WTC11 (cell line): Measurements from ENCODE around the gene R3HDM4. TPM values are rescaled to one million over a fixed set of nuclear protein-coding genes. Genes with fewer than 3 reads are reported as not detected.

ENCODE experiments used
- ATAC-seq: fragments of 200-7000 bp; cut with Tn5 transposase; 2 replicates; pipeline ENCODE4 v1.10.0; 2021; ENCODE audit warnings: mild to moderate bottlenecking, moderate library complexity
- CTCF ChIA-PET: fragments of 300-600 bp; sonication (Branson Sonifier 250); formaldehyde crosslinking; loops from one replicate; lab custom pipeline; 2021; ENCODE audit warnings: antibody characterized with exemption; lab: Charles Lee
- POLR2A ChIA-PET: fragments of 350-600 bp; sonication (Branson Sonifier 250); formaldehyde crosslinking; loops from one replicate; lab custom pipeline; 2021; ENCODE audit warnings: antibody characterized with exemption; lab: Charles Lee
- DNase-seq: peaks from one replicate; pipeline ENCODE4 v3.0.0; 2021; ENCODE audit warnings: low spot score
- H3K27ac Mint-ChIP-seq: 2 replicates; pipeline ENCODE4 v1.8.0; 2021; ENCODE audit warnings: mixed read lengths
- H3K27me3 Mint-ChIP-seq: 2 replicates; pipeline ENCODE4 v1.8.0; 2021; ENCODE audit warnings: low read depth, mild to moderate bottlenecking, moderate library complexity, mixed read lengths
- H3K36me3 Mint-ChIP-seq: 2 replicates; pipeline ENCODE4 v1.8.0; 2021; ENCODE audit warnings: mixed read lengths
- H3K4me1 Mint-ChIP-seq: 2 replicates; pipeline ENCODE4 v1.8.0; 2022; ENCODE audit warnings: mixed read lengths
- H3K4me3 Mint-ChIP-seq: 2 replicates; pipeline ENCODE4 v1.8.0; 2021; ENCODE audit warnings: mild to moderate bottlenecking, moderate library complexity, mixed read lengths
- H3K9me3 Mint-ChIP-seq: 2 replicates; pipeline ENCODE4 v1.8.0; 2021; ENCODE audit warnings: mixed read lengths
- ATF1 ChIP-seq: sonication (generic); formaldehyde crosslinking; IDR thresholded peaks from 2 replicates; pipeline ENCODE4 v1.8.1; 2023; ENCODE audit warnings: mild to moderate bottlenecking, moderate library complexity, missing genetic modification reagents
- ELF4 ChIP-seq: sonication (generic); formaldehyde crosslinking; IDR thresholded peaks from 2 replicates; pipeline ENCODE4 v1.8.1; 2022; ENCODE audit warnings: low read depth, mild to moderate bottlenecking, moderate library complexity, missing genetic modification reagents
- ESRRA ChIP-seq: sonication (generic); formaldehyde crosslinking; IDR thresholded peaks from 2 replicates; pipeline ENCODE4 v1.8.1; 2022; ENCODE audit warnings: mild to moderate bottlenecking, missing genetic modification reagents, borderline replicate concordance
- FOXP1 ChIP-seq: sonication (generic); formaldehyde crosslinking; IDR thresholded peaks from 2 replicates; pipeline ENCODE4 v1.8.0; 2022; ENCODE audit warnings: missing genetic modification reagents, mild to moderate bottlenecking, moderate library complexity, borderline replicate concordance
- HMGA2 ChIP-seq: fragments of 250-450 bp; sonication (Bioruptor Pico); IDR thresholded peaks from 2 replicates; pipeline ENCODE4 v1.4.0; 2021; ENCODE audit warnings: mild to moderate bottlenecking, moderate library complexity
- MAX ChIP-seq: sonication (generic); formaldehyde crosslinking; IDR thresholded peaks from 2 replicates; pipeline ENCODE4 v1.8.0; 2022; ENCODE audit warnings: mild to moderate bottlenecking, missing genetic modification reagents
- NFYB ChIP-seq: sonication (generic); formaldehyde crosslinking; conservative IDR thresholded peaks from 2 replicates; pipeline ENCODE4 v1.8.0; 2022; ENCODE audit warnings: low read depth, missing genetic modification reagents
- RELA ChIP-seq: sonication (generic); formaldehyde crosslinking; IDR thresholded peaks from 2 replicates; pipeline ENCODE4 v1.8.1; 2022; ENCODE audit warnings: missing genetic modification reagents, mild to moderate bottlenecking, borderline replicate concordance
- SMAD4 ChIP-seq: sonication (generic); formaldehyde crosslinking; IDR thresholded peaks from 2 replicates; pipeline ENCODE4 v1.8.0; 2022; ENCODE audit warnings: mild to moderate bottlenecking, missing genetic modification reagents
- STAT6 ChIP-seq: sonication (generic); formaldehyde crosslinking; conservative IDR thresholded peaks from 2 replicates; pipeline ENCODE4 v1.8.1; 2023; ENCODE audit warnings: mild to moderate bottlenecking, low read depth, missing genetic modification reagents, moderate library complexity
- TEAD1 ChIP-seq: sonication (generic); formaldehyde crosslinking; IDR thresholded peaks from 2 replicates; pipeline ENCODE4 v1.8.0; 2022; ENCODE audit warnings: mild to moderate bottlenecking, missing genetic modification reagents
- ZBTB21 ChIP-seq: sonication (generic); formaldehyde crosslinking; IDR thresholded peaks from 2 replicates; pipeline ENCODE4 v1.8.1; 2023; ENCODE audit warnings: mild to moderate bottlenecking, missing genetic modification reagents, borderline replicate concordance
- ZNF396 ChIP-seq: fragments of 250-450 bp; sonication (Bioruptor Pico); IDR thresholded peaks from 2 replicates; pipeline ENCODE4 v1.8.0; 2021; ENCODE audit warnings: mild to moderate bottlenecking, moderate library complexity, borderline replicate concordance
- total RNA-seq: library from RNA; stranded (reverse); gene quantifications from 3 replicates; pipeline ENCODE4 v1.2.3, GENCODE V29; 2021
- TF ChIP-seq, protein P1 (sequence below): fragments of 250-450 bp; sonication (Bioruptor Pico); IDR thresholded peaks from 2 replicates; pipeline ENCODE4 v2.1.2; 2022; ENCODE audit warnings: mild to moderate bottlenecking, moderate library complexity
- TF ChIP-seq, protein P2 (sequence below): sonication (generic); formaldehyde crosslinking; IDR thresholded peaks from 2 replicates; pipeline ENCODE4 v1.8.0; 2022; ENCODE audit warnings: mild to moderate bottlenecking, missing genetic modification reagents
- TF ChIP-seq, protein P3 (sequence below): fragments of 250-450 bp; sonication (Bioruptor Pico); IDR thresholded peaks from 2 replicates; pipeline ENCODE4 v1.9.0; 2021; ENCODE audit warnings: mild to moderate bottlenecking
- TF ChIP-seq, protein P4 (sequence below): sonication (generic); formaldehyde crosslinking; IDR thresholded peaks from 2 replicates; pipeline ENCODE4 v1.8.0; 2023; ENCODE audit warnings: missing genetic modification reagents
- TF ChIP-seq, protein P5 (sequence below): fragments of 250-450 bp; sonication (Bioruptor Pico); IDR thresholded peaks from 2 replicates; pipeline ENCODE4 v1.9.0; 2021; ENCODE audit warnings: mild to moderate bottlenecking, borderline replicate concordance
- TF ChIP-seq, protein P6 (sequence below): sonication (generic); formaldehyde crosslinking; IDR thresholded peaks from 2 replicates; pipeline ENCODE4 v1.8.1; 2022; ENCODE audit warnings: low read depth, mild to moderate bottlenecking, moderate library complexity, missing genetic modification reagents, borderline replicate concordance

The R3HDM4 gene
- total RNA-seq, 1 experiment from 2014 or later: 99.5 TPM

DNA sequence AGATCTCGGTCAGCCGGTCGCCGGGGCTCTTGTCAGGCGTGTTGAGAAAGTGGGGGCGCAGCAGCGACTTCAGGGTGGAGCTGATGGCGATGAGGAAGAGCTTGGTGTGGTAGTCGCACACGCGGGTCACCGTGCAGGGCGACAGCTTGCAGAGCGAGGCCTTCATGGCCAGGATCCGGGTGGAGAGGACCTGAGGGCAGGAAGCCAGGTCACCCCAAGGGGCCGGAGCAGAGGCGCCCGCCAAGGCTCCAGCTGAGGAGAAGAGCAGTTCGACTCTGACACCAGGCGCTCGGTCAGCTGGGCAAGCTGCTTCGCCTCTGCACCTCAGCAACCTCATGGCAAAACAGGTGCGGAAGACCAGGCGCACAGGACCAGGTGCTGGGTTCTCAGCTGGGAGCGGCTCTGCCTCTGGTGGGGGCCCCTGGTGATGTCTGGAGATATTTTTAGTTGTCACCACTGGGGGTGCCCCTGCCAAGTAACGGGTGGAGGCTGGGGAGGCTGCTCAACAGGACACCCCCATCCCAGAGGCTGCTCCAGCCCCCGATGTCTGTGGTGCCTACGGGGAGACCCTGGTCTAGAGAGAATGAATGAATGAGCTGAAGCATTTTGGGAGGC is 37.6 kb downstream of the R3HDM4 start:
- H3K9me3 Mint-ChIP-seq: no peaks in the 10 kb centered on the region
- ATAC-seq: no peak
- no peak for DNase-seq
- ChIA-PET CTCF (interaction anchor here (0.7 kb wide), 1 partner anchor 12 kb away, joined by 4 read pairs; no protein-coding TSS in a partner anchor), POLR2A (no interaction called here)
- no peak overlapping the region for H3K4me3 Mint-ChIP-seq
- H3K27me3 Mint-ChIP-seq: no peaks in the 10 kb centered on the region
- H3K27ac Mint-ChIP-seq: no peak overlapping the region
- no peaks in the 10 kb centered on the region; the same call in 1 of the 2 replicates for H3K4me1 Mint-ChIP-seq
- TF ChIP-seq STAT6 (CRISPR knock-in tag): no peak
- TF ChIP-seq SMAD4 (CRISPR knock-in tag): no peak
- no peak for TF ChIP-seq ESRRA (CRISPR knock-in tag)
- no peak for TF ChIP-seq ELF4 (CRISPR knock-in tag)
- TF ChIP-seq, protein P1, sequence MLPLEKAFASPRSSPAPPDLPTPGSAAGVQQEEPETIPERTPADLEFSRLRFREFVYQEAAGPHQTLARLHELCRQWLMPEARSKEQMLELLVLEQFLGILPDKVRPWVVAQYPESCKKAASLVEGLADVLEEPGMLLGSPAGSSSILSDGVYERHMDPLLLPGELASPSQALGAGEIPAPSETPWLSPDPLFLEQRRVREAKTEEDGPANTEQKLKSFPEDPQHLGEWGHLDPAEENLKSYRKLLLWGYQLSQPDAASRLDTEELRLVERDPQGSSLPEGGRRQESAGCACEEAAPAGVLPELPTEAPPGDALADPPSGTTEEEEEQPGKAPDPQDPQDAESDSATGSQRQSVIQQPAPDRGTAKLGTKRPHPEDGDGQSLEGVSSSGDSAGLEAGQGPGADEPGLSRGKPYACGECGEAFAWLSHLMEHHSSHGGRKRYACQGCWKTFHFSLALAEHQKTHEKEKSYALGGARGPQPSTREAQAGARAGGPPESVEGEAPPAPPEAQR: no peak
- TF ChIP-seq ZBTB21 (CRISPR knock-in tag): no peak
- TF ChIP-seq, protein P2, sequence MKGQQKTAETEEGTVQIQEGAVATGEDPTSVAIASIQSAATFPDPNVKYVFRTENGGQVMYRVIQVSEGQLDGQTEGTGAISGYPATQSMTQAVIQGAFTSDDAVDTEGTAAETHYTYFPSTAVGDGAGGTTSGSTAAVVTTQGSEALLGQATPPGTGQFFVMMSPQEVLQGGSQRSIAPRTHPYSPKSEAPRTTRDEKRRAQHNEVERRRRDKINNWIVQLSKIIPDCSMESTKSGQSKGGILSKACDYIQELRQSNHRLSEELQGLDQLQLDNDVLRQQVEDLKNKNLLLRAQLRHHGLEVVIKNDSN (CRISPR knock-in tag): no peak
- no peak for TF ChIP-seq RELA
- no peak for TF ChIP-seq FOXP1 (CRISPR knock-in tag)
- no peak for TF ChIP-seq ATF1 (CRISPR knock-in tag)
- no peak for TF ChIP-seq MAX (CRISPR knock-in tag)
- TF ChIP-seq, protein P3, sequence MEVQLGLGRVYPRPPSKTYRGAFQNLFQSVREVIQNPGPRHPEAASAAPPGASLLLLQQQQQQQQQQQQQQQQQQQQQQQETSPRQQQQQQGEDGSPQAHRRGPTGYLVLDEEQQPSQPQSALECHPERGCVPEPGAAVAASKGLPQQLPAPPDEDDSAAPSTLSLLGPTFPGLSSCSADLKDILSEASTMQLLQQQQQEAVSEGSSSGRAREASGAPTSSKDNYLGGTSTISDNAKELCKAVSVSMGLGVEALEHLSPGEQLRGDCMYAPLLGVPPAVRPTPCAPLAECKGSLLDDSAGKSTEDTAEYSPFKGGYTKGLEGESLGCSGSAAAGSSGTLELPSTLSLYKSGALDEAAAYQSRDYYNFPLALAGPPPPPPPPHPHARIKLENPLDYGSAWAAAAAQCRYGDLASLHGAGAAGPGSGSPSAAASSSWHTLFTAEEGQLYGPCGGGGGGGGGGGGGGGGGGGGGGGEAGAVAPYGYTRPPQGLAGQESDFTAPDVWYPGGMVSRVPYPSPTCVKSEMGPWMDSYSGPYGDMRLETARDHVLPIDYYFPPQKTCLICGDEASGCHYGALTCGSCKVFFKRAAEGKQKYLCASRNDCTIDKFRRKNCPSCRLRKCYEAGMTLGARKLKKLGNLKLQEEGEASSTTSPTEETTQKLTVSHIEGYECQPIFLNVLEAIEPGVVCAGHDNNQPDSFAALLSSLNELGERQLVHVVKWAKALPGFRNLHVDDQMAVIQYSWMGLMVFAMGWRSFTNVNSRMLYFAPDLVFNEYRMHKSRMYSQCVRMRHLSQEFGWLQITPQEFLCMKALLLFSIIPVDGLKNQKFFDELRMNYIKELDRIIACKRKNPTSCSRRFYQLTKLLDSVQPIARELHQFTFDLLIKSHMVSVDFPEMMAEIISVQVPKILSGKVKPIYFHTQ (CRISPR knock-in tag): no peak
- peaks cover 11% of the 10 kb centered on the region for H3K36me3 Mint-ChIP-seq

DNA sequence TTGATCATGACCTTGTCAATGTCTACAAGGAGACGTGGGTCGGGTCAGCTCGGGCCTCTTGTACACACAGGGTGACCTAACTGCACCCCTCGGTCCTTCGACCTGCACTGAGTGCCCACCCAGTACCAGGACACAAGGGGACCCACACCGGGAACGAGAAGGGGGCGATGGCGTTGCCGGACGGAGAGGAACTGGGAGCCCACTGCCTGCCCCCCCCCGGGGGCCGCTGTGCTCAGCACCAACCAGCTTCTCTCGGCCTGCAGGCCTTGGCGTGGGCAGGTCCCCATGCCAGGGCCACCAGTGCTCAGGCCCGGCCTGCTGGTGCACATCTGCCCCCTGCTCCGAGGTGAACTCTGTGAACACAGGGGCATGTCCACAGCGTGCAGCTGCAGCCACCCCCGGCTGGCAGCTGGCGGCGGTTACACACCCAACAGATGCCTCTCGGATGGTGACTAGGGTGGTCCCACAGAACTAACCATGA is 39.4 kb downstream of the R3HDM4 start:
- ChIA-PET POLR2A (interaction anchor here (1.3 kb wide), 1 partner anchor 10 kb away, joined by 3 read pairs; no protein-coding TSS in a partner anchor), CTCF (interaction anchor here (0.5 to 0.6 kb wide), 3 partner anchors 10 to 24 kb away, joined by 3 to 4 read pairs (median 3); no protein-coding TSS in a partner anchor)
- H3K9me3 Mint-ChIP-seq: no peaks in the 10 kb centered on the region
- peaks cover 19% of the 10 kb centered on the region for H3K36me3 Mint-ChIP-seq
- no peak overlapping the region for H3K4me3 Mint-ChIP-seq
- H3K27me3 Mint-ChIP-seq: no peaks in the 10 kb centered on the region
- DNase-seq (no peak), ATAC-seq (no peak)
- no peak overlapping the region for H3K27ac Mint-ChIP-seq
- no peaks in the 10 kb centered on the region; the same call in 1 of the 2 replicates for H3K4me1 Mint-ChIP-seq
- no peak for TF ChIP-seq HMGA2 (CRISPR knock-in tag)
- TF ChIP-seq, protein P4, sequence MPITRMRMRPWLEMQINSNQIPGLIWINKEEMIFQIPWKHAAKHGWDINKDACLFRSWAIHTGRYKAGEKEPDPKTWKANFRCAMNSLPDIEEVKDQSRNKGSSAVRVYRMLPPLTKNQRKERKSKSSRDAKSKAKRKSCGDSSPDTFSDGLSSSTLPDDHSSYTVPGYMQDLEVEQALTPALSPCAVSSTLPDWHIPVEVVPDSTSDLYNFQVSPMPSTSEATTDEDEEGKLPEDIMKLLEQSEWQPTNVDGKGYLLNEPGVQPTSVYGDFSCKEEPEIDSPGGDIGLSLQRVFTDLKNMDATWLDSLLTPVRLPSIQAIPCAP (CRISPR knock-in tag): no peak
- no peak for TF ChIP-seq TEAD1
- no peak for TF ChIP-seq NFYB (CRISPR knock-in tag)
- TF ChIP-seq, protein P5, sequence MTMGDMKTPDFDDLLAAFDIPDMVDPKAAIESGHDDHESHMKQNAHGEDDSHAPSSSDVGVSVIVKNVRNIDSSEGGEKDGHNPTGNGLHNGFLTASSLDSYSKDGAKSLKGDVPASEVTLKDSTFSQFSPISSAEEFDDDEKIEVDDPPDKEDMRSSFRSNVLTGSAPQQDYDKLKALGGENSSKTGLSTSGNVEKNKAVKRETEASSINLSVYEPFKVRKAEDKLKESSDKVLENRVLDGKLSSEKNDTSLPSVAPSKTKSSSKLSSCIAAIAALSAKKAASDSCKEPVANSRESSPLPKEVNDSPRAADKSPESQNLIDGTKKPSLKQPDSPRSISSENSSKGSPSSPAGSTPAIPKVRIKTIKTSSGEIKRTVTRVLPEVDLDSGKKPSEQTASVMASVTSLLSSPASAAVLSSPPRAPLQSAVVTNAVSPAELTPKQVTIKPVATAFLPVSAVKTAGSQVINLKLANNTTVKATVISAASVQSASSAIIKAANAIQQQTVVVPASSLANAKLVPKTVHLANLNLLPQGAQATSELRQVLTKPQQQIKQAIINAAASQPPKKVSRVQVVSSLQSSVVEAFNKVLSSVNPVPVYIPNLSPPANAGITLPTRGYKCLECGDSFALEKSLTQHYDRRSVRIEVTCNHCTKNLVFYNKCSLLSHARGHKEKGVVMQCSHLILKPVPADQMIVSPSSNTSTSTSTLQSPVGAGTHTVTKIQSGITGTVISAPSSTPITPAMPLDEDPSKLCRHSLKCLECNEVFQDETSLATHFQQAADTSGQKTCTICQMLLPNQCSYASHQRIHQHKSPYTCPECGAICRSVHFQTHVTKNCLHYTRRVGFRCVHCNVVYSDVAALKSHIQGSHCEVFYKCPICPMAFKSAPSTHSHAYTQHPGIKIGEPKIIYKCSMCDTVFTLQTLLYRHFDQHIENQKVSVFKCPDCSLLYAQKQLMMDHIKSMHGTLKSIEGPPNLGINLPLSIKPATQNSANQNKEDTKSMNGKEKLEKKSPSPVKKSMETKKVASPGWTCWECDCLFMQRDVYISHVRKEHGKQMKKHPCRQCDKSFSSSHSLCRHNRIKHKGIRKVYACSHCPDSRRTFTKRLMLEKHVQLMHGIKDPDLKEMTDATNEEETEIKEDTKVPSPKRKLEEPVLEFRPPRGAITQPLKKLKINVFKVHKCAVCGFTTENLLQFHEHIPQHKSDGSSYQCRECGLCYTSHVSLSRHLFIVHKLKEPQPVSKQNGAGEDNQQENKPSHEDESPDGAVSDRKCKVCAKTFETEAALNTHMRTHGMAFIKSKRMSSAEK (CRISPR knock-in tag): no peak
- TF ChIP-seq, protein P6, sequence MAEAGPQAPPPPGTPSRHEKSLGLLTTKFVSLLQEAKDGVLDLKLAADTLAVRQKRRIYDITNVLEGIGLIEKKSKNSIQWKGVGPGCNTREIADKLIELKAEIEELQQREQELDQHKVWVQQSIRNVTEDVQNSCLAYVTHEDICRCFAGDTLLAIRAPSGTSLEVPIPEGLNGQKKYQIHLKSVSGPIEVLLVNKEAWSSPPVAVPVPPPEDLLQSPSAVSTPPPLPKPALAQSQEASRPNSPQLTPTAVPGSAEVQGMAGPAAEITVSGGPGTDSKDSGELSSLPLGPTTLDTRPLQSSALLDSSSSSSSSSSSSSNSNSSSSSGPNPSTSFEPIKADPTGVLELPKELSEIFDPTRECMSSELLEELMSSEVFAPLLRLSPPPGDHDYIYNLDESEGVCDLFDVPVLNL (CRISPR knock-in tag): no peak
- TF ChIP-seq SMAD4 (CRISPR knock-in tag): no peak
- TF ChIP-seq ZNF396 (CRISPR knock-in tag): no peak
